CD4-positive, alpha-beta T cell treated with Interleukin-17A for 1 hour (primary cell): ENCODE data around the gene XRCC5.
"Not testable (repeated sequence)": the region's sequence is repeated elsewhere in the genome, so short reads cannot be mapped to it uniquely, and the experiment has no call there.

Experiments used
- DNase-seq: peaks from one replicate; pipeline ENCODE4 v3.0.0-alpha.2; 2020

Gene XRCC5

DNA sequence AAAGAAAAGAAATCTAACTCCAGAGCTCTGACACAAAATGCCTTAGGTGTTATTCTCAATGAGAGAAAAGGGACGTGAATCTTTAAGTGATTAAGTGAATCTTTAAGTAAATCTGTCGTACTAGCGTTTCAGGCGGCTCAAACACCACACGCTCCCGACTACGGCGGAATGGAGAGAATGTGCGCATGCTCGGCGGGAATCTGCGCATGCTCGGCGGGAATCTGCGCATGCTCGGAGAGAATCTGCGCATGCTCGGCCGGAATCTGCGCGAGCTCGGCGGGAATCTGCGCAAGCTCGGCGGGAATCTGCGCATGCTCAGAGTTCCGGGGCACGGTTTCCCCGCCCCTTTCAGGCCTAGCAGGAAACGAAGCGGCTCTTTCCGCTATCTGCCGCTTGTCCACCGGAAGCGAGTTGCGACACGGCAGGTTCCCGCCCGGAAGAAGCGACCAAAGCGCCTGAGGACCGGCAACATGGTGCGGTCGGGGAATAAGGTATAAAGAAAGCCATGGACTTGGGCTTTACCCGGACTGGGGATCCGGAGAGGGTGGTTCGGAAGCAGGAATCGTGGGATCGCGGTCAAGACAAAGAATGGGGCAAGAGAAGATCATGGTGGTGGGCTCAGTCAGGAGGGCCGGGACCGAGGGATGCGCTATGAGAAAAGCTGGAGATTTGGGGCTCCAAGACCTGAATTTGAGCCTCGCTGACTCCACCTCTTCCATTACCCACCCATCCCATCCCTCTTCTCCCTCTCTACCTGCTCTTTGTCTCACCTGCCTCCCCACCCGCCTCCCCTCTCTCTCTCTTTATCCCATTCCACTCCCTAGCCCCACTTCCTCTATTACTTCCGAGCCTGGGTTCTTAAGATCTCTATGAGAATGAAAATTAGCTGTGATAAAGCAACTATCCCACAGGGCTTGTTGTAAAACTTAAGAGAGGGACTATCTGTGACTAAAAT, at the start of gene XRCC5:
XRCC5 (plus strand) TSS at position 382 of the 955 bp plus-strand sequence; CDS start at position 471, 89 bp downstream.
- DNase-seq = peak; percentile 98

DNA sequence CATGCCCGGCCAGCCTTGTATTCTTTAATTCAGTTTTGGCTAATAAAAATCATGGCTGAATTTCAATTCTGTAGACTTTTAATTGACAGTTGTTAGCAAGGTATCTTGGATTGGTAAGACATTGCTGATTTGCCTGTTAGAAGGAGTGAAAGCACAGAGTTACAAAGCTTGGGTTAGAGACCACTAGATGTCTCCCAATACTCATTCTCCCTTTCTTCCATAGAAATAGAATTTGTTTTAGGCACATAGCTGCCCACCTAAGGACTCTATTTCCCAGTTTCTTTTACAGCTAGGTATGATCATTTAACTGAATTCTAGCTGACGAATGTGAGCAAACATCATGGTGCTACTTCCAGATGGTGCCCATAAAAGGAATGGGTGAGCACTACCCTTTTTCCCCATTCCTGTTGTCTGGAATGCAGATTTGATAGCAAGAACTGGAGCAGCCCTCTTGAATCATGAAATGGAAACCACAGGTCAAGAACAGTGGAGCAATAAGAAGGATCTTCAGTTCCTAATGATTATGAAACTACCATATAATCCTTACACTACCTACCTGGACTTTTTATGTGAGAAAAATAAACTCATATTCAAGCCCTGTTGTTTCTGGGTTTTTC, 45.0 kb upstream of the XRCC5 start:
- DNase-seq = no peak

DNA sequence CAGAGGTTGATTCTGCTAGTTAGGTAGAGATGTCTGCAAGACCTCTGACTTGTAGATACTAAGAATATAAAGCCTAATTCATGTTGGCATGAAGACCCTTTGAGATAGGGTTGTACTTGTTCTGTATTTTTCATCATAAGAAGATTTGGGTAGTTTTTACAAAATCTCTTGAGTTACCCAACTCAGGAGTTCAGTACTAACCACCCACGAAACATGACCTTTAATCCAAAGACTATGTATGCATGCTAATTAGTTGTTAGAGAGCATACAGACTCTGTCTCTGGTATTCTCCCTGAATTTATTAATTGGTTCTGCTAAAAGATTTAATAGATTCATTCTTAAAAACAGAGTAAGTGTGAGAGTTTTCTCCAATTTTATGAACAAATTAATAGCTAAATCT, 44.5 kb upstream of the XRCC5 start:
- no peak for DNase-seq

DNA sequence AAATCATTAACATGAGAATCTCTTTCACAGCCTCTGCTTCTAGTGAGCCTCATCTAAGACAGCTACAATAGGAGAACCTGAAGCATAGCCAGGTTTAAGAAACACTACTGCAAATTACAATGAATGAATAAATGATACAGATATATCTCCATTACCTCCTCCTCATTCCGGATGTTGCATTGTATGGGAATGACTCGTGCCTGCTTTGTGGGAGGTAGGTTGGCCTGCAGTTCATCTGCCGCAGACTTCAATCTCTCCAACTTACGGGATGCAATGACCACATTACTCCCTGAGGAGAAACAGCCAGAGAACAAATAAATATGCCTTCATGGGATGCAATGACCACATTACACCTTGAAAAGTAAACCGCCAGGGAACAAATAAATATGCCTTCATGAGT, 42.9 kb upstream of the XRCC5 start:
- DNase-seq = no peak

DNA sequence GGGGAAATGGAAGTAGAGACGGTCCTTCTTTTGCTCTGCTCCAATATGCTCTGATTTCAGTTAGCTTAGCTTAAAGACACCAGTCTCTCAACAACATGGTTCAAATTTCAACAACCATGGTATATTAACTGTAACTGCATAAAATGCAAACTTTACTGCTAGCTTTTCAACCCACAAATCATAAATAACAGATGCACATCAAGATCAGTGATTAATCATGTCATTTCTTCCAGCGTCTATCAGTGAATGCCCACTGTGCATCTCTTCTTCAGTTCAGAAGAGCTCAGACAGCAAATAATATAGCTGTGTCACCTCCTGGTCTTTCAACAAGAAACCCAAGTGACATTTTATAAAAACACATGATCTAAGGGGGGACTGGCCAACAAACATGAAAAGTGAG, 40.1 kb upstream of the XRCC5 start:
- no peak for DNase-seq

DNA sequence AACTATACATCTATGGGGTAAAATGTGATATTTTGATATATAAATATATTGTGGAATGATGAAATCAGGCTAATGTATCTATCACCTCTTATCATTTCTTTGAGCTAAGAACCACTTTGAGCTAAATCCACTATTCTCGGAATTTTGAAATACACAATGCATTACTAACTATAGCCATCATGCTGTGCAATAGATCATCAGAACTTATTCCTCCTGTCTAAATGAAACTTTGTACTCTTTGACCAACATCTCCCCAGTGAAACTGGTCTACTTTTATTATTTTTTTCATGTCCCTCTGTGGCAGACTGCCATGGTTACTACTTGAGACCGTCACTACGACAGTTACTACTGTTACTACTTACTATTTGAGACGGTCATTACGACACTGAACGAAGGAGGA, 39.0 kb upstream of the XRCC5 start:
- DNase-seq = no peak

DNA sequence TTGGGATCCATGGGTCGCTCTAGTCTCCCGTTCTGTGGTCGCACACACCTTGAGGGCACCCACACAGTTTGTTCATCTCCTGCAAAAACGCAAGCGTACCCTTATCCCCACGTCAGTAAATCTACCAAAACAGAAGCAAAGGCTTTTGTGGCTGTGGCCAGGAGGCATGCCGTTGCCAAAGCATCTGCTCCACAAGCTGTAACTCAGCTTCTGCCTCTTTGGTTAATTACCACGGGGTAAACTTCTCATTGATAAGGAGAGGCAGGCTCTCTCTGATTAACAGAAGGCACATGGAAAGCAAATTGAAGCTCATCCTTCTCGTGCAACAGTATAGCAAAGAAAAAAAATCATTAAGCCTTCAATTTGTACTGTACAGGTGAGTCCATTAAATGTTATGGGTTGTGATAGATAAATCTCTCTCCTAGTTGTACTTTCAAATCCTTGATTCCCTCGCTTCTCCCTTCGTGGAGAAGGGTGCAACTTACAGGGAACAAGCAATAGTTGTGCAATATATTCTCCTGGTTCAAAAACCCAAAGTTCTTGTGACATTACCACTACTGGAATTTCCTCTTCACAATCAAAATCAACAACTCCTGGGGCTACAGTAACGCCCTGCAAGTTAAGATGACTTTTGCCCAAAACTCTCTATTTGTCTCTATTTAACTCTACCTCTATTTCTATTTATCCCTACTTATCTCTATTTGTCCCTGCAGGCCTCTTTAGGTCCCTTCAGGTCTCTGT, 37.9 kb upstream of the XRCC5 start:
- no peak for DNase-seq

DNA sequence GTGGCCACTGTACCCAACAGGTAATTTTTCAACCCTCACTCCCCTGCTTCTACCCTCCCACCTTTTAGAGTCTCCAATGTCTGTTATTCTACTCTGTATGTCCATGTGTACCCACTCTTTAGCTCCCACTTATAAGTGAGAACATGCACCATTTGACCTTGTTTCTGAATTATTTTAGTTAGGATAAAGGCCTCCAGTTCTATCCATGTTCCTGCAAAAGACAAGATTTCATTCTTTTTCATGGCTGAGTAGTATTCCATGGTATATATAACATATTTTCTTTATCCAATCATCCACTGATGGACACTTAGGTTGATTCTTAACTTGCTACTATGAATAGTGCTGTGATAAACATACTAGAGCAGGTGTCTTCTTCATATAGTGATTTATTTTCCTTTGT, 36.7 kb upstream of the XRCC5 start:
- DNase-seq = no peak

DNA sequence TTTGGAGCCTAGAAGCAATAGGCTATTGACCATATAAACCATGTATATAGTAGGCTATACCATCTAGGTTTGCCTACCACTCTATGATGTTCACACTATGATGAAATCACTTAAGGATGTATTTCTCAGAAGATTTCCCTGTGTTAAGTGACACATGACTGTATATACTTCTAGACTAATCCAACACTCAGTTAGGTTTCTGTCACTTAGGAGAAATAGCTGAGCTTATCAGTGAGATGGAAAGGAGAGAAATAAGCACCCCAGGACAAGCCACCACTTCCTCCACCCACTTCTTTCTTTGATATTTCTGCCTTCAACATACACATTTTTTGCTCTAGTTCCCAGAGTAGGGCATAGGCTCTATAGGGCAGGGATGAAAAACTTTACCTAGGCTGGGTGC, 35.4 kb upstream of the XRCC5 start:
- DNase-seq = no peak

DNA sequence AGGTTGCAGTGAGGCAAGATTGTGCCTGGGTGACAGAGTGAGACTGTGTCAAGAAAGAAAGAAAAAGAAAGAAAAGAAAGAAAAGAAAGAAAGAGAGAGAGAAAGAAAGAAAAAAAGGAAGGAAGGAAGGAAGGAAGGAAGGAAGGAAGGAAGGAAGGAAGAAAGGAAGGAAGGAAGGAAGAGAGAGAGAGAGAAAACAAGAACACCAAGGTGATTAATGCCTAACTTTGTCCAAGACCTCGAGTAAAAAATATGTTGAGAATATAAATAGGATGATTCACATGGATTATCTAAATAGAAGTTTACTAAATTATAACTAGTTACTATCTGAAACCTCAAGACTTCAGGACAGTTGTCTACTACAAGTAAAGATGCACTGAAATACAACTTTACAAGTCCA, 34.8 kb upstream of the XRCC5 start:
- DNase-seq = no peak

DNA sequence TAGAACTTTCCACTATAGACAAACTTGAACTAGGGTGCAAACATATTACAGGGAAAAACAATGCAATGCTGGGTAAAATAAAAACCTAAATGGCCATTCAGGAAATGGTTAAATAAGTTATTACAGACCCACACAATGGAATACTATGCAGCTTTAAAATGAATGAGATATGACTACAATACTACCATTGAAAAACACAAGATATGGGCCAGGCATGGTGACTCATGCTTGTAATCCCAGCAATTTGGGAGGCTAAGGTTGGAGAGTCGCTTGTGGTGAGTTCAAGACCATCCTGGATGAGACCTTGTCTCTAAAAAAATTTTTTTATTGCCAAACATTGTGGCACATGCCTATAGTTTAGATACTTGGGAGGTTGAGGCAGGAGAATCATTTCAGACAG, 34.4 kb upstream of the XRCC5 start:
- no peak for DNase-seq

DNA sequence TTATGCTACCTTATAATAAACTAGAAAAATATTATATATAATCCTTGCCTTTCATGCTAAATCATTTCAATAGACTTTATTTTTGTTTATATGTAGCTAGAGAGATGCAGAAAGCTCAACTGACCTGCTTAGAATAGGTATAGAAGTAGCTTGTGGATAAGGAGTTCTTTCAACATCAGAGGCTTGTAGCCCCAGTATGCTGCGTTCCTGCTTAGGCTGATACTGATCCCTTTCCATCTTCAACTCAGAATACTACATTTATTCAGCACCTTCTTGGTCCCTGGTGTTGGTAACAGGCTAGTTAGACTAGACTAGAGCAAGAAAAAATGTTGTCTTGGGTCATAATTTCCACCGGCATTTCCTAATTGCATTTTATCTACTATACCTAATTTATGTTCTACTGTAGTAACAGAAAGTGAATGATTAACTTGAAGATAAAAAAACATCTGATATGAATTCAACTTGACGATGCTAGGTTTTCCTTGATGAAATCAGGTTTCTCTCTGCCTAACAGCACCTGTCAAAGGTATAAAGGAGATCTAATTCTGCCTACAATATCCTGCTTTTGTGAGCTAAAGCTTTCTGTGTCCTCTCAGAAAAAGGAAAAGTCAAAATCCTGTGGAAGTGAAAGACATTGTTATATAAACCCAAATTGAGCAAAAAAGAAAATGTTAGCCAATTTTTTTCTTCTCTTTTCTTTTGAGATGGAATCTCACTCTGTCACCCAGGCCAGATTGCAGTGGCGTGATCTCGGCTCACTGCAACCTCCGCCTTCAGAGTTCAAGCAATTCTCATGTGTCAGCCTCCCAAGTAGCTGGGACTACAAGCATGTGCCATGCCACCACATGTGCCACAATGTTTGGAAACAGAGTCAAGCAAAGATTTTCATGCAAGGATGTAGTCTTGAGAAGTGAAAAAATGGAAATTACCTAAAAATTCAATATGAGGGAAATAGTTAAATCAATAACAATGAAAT, 33.4 kb upstream of the XRCC5 start:
- no peak for DNase-seq

DNA sequence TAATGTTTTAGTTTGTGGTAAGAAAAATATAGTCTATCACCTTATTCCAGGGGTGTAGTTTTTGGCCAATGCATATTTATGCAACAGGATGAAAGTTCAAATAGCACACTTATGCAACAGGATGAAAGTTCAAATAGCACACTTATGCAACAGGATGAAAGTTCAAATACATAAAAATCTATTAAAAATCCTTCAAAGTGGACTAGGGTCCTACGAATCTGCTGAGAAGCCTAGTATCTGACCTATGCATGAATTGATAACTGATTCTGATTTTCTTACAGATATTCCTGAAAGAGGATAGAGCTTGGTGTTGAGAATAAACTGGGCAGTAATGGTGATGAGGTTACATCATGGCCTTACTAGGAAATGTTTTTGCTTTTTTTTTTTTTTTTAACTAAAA, 30.4 kb upstream of the XRCC5 start:
- no peak for DNase-seq

DNA sequence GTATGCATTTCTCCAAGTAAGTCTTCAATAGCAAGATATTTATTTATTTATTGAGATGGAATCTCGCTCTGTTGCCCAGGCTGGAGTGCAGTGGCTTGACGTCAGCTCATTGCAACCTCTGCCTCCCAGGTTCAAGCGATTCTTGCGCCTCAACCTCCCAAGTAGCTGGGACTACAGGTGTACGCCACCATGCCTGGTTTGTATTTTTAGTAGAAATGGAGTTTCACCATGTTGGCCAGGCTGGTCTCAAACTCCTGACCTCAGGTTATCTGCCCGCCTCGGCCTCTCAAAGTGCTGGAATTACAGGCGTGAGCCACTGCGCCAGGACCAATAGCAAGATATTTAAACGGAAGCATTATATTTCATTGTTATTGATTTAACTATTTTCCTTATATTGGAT, 29.1 kb upstream of the XRCC5 start:
- DNase-seq = not testable (repeated sequence)

DNA sequence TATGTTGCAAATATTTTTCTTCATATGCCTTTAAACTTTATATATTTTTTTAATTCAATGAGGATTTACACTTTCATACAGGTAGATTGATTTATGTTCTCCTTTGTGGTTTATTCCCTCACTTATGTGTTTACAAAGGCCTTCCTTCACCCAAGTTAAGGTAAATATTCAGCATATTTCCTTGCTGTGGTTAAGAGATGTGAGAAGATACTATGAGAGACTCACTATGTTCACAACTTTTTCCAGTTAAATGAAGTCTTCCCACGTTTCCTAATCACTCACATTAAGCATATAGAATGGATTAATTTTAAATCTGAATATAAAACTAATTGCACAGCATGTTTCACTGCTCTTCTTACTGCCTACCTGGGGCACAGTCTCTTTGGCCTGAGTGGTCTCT, 28.1 kb upstream of the XRCC5 start:
- no peak for DNase-seq

DNA sequence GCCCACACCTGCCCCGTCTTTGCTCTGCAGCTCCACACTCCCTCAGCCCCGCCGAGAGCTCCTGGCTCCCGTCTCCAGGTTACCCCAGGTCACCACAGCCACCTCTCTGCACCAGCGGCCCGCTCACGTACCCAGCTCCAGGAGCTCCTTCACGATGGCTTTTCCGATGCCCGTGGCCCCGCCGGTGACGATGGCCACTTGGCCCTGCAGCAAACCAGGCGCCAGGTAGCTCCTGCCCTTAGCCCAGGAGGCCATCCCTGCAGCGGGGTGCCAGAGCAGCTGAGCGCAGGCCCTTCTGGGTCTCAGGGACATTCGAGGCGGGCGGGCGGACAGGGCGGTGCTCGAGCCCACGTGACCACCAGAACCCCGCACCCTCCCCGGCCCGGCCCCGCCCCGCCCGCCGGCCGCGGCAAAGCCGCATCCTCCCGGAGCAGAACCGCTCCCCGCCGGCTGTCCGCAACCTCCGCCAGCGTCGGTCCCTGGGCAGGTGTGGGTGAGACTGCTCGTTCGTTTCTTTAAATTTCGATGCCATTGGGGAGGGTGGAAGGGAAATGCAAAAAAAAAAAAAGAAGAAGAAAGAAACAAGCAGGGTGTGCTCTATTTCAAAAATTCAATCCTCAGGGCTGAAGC, 27.5 kb upstream of the XRCC5 start, which contains the start of the genes PECR and TMEM169:
PECR (minus strand) TSS at position 323 of the 630 bp plus-strand sequence; CDS start at position 255, 68 bp downstream.
TMEM169 (plus strand) TSS at position 433 of the 630 bp plus-strand sequence. CDS start 14,045 bp downstream, outside the sequence.
- DNase-seq = peak; percentile 74

DNA sequence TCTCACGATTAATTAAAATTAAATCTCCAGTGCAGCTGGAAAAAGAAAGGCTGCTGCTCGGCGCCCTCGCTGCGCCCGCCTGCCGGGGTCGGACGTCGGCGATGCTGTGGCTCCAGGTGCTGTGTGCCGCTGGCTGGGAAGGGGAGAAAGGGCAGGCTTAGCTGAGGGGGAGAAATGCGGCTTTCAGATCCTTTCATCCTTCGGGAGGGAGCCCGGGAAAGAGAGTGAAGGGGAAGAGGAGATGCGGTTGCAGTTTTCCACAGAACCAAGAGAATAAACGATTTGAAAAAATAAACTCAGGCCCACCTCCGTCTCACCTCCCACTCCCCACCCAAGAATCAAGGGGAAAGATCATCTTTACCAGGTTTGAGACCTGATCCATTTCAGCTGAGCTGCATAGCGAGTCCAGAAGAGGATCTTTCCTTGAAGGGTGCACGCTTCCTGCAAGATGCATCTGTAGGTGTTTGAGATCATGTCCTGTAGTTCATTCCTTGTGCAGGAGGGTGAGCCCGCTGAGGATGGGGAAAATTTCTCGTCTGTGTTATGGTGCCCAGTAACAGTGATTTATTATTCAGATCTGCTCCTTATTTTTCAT, 26.9 kb upstream of the XRCC5 start:
- DNase-seq = no peak

DNA sequence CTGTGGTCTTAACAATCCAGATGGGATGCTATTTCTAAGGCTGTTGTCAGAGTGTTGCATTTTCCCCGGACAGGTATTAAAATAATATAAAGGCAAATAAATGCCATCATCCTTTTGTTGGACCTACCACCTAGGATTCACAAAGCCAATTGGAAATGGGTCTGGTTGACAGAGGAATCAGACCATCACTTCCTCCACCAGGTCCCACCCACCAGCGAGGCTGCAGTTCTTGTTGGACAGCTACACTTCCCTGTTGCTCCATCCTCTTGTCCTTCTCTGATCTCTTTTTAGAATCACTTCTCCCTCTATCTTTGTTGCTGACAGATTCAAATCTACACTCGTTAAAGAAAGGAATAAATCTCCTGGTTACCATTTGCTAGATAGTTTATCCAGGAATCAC, 26.3 kb upstream of the XRCC5 start:
- no peak for DNase-seq

DNA sequence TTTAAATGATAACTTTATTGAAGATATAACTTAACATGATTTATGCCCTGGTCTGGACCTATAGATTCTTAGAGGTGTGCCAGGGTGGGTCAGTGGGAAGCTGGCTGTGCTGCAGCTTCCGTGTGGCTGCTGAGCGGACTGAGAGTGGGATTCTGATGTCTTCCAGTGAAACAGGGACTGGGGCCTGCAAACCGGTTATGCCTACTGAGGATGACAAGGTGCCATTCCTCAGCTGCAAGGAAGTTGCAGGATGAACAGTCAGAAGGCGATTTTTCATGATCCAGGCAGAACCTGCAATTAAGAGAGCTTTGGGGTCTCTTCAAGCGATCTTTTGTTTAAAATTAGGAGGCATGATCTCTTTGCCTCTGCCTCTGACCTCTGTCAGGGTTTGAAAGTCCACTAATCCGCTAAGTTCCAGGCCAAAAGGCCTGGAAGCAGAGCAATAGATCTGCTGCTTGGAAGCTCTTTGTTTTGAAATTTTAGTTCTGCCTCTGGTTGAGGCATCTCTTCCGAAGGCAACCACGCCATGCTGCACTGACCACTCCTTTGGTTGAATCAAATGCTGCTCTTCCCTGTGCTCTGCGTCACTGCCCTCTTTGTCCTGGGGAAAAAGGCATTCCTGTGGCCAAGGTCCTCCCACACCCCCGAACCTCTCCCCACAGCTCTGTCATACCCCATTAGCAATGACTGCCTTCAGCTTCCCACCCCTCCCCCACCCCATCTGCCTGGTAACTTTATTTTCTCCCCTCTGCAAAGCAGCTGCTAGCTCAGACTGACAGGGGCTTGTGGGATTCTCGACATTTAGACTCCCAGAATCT, 25.5 kb upstream of the XRCC5 start:
- DNase-seq = no peak

DNA sequence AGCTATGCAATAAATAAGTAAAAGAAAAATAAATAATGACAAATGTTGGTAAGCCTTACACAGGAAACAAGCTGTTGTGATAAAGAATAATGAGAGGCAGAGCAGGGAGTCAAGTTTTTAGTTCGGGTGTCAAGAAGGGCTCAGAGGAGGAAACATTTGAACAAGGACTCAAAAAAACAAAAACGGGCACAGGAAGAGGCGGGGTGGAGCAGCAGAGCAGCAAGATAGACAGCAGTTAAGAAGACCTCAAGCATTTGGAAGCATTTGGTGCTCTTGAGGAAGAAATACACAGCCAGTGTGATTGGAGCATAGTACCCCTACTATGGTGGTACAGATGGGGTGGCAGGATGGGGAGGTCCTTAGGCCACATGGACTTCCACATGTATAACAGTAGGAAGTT, 24.6 kb upstream of the XRCC5 start:
- peak; percentile 41 for DNase-seq
